Measurements from ENCODE around the gene CIRBP.

Gene CIRBP

DNA sequence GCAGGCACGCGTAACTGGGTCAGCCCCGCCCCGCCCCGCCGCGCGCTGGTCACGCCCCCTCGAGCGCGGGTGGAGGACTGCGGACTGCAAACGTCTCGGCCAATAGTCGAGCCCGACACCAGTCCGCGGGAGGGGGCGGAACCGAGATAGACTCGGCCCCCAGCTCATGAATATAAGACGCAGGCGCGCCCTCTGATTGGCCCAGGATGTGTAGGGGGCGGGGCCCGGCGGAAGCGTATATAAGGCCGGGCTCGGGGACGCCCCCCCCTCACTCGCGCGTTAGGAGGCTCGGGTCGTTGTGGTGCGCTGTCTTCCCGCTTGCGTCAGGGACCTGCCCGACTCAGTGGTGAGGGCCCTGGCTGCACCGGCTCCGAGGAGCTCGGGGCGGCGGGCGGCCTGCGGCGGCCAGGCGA, at the start of gene CIRBP:
Gene CIRBP, plus strand, starts transcription at position 268 of the 413 bp plus-strand sequence. CDS start 1,602 bp downstream, outside the sequence.
- Mint-ChIP-seq H3K27ac (peak within 1 kb of the TSS; percentile 98), H3K27me3 (no peaks in the 10 kb centered on the region), H3K4me1 (ENCODE audit: low read depth) (peaks cover 81% of the 10 kb centered on the region), H3K4me3 (peak within 1 kb of the TSS; percentile 95), H3K36me3 (ENCODE audit: low read depth) (peaks cover 43% of the 10 kb centered on the region), H3K9me3 (no peaks in the 10 kb centered on the region)

- H3K4me1 Mint-ChIP-seq (ENCODE audit: low read depth) = no peaks in the 10 kb centered on the region
- no peak overlapping the region for H3K4me3 Mint-ChIP-seq
- H3K9me3 Mint-ChIP-seq = no peaks in the 10 kb centered on the region
- no peak overlapping the region for H3K27ac Mint-ChIP-seq
- no peaks in the 10 kb centered on the region for H3K36me3 Mint-ChIP-seq (ENCODE audit: low read depth)
- no peaks in the 10 kb centered on the region for H3K27me3 Mint-ChIP-seq
These were observed 49.2 kb upstream of the CIRBP start for GRCh38 chr19:1219786-1220476.

GRCh38 chr19:1220477-1220930, 48.6 kb upstream of the CIRBP start:
- no peaks in the 10 kb centered on the region for H3K27me3 Mint-ChIP-seq
- H3K4me1 Mint-ChIP-seq (ENCODE audit: low read depth) = no peaks in the 10 kb centered on the region
- no peak overlapping the region for H3K4me3 Mint-ChIP-seq
- no peaks in the 10 kb centered on the region for H3K36me3 Mint-ChIP-seq (ENCODE audit: low read depth)
- no peaks in the 10 kb centered on the region for H3K9me3 Mint-ChIP-seq
- H3K27ac Mint-ChIP-seq = no peak overlapping the region

- Mint-ChIP-seq H3K36me3 (ENCODE audit: low read depth) (no peaks in the 10 kb centered on the region), H3K4me3 (no peak overlapping the region), H3K27ac (no peak overlapping the region), H3K27me3 (no peaks in the 10 kb centered on the region), H3K4me1 (ENCODE audit: low read depth) (no peaks in the 10 kb centered on the region), H3K9me3 (no peaks in the 10 kb centered on the region)
These were observed 47.9 kb upstream of the CIRBP start for GRCh38 chr19:1220976-1221903.

- Mint-ChIP-seq H3K9me3 (no peaks in the 10 kb centered on the region), H3K27me3 (no peaks in the 10 kb centered on the region), H3K4me3 (no peak overlapping the region), H3K36me3 (ENCODE audit: low read depth) (no peaks in the 10 kb centered on the region), H3K4me1 (ENCODE audit: low read depth) (no peaks in the 10 kb centered on the region), H3K27ac (no peak overlapping the region)
These were observed 47.3 kb upstream of the CIRBP start for GRCh38 chr19:1221904-1222255.

- Mint-ChIP-seq H3K27me3 (no peaks in the 10 kb centered on the region), H3K27ac (no peak overlapping the region)
These were observed 46.7 kb upstream of the CIRBP start for GRCh38 chr19:1222394-1222793.

DNA sequence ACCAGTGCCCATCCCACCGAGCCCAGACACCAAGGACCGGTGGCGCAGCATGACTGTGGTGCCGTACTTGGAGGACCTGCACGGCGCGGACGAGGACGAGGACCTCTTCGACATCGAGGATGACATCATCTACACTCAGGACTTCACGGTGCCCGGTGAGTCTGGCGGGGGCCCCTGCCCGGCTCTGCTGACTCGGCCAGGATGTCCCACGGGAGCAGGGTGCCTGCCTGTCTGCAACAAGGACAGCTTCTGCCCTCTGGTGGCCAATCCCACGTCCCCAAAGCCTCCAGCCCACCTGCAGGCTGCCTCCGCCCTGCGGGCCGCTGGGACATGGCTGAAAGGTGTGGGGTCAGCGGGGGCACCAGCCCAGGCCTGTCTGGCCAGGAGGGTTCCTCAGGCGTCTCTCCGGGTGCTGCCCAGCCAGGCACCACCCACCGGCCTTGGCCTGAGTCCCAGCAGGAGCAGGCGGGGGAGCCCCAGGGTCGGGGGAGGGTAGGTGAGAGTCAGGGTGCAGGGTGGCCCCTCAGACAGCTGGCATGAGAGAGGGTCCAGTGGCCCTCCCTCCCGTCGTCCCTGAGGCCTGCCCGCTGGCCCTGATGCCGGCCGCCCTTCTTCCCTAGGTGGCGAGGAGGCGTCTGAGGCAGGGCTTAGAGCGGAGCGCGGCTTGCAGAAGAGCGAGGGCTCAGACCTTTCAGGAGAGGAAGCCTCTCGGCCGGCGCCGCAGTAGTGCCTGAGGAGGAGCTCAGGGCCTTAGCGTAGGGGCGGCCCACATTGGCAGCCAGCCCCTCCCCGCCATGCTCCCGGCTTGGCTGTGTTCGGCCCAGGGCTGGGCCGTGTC, 45.9 kb upstream of the CIRBP start:
- H3K9me3 Mint-ChIP-seq = no peaks in the 10 kb centered on the region
- no peaks in the 10 kb centered on the region for H3K36me3 Mint-ChIP-seq (ENCODE audit: low read depth)
- no peak overlapping the region for H3K27ac Mint-ChIP-seq
- no peaks in the 10 kb centered on the region for H3K4me1 Mint-ChIP-seq (ENCODE audit: low read depth)
- H3K4me3 Mint-ChIP-seq = no peak overlapping the region
- no peaks in the 10 kb centered on the region for H3K27me3 Mint-ChIP-seq

More at GRCh38 chr19:1222394-1222793, 46.7 kb upstream of the CIRBP start:
- no peaks in the 10 kb centered on the region for H3K36me3 Mint-ChIP-seq (ENCODE audit: low read depth)
- H3K9me3 Mint-ChIP-seq = no peaks in the 10 kb centered on the region
- H3K4me3 Mint-ChIP-seq = no peak overlapping the region
- no peaks in the 10 kb centered on the region for H3K4me1 Mint-ChIP-seq (ENCODE audit: low read depth)

- Mint-ChIP-seq H3K9me3 (no peaks in the 10 kb centered on the region), H3K27me3 (no peaks in the 10 kb centered on the region), H3K27ac (no peak overlapping the region), H3K36me3 (ENCODE audit: low read depth) (no peaks in the 10 kb centered on the region), H3K4me1 (ENCODE audit: low read depth) (no peaks in the 10 kb centered on the region), H3K4me3 (no peak overlapping the region)
These were observed 44.9 kb upstream of the CIRBP start for GRCh38 chr19:1224047-1224825.

- Mint-ChIP-seq H3K4me3 (no peak overlapping the region), H3K36me3 (ENCODE audit: low read depth) (no peaks in the 10 kb centered on the region), H3K27me3 (no peaks in the 10 kb centered on the region), H3K27ac (no peak overlapping the region), H3K9me3 (no peaks in the 10 kb centered on the region), H3K4me1 (ENCODE audit: low read depth) (no peaks in the 10 kb centered on the region)
These were observed 44.3 kb upstream of the CIRBP start for GRCh38 chr19:1224847-1225246.

DNA sequence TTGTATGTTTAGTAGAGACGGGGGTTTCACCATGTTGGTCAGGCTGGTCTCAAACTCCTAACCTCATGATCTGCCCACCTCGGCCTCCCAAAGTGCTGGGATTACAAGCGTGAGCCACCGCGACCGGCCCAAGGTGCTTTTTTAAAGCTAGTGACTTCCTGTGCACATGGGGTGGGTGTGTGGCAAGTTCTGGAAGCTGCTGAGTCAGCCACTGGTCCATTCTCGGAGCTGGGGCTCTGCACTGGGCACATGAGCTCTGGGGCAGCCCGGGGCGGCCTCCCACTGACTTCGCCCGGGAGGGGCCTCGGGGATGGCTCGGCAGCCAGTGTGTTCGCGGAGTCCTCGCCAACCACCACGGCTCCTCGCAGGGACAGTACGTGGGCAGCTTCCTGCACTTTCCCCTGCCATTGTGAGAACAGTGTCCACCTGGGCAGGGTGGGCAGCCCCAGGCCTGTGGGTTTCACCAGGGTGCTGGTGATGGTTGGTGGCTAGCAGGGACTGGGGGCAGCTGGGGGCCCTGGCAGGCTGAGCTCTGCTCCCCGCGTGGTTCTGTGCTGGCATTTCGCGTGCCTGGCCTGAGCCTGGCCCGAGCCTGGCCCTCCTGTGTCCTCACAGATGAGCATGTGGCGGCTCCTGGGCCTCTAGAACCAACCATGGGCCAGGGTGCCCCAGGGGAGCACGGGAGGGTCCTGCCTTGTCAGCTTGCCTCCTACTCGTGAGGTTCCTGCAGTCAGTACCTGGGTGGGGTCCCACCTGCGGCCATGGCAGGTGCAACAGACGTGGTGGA, 43.5 kb upstream of the CIRBP start:
- H3K9me3 Mint-ChIP-seq = no peaks in the 10 kb centered on the region
- H3K4me1 Mint-ChIP-seq (ENCODE audit: low read depth) = no peaks in the 10 kb centered on the region
- H3K27me3 Mint-ChIP-seq = no peaks in the 10 kb centered on the region

DNA sequence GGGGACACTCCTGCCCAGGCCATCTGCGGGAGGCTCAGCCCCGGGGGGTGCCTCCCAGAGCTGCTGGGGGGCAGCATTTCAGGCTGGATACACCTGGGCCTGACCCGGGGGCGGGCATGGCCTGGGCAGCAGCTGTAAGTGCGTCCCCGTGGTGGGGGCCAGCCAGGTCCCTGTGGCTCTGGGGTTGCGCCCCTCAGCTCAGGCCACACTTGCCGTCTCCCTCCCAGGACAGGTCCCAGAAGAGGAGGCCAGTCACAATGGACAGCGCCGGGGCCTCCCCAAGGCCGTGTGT, 43.0 kb upstream of the CIRBP start:
- Mint-ChIP-seq H3K27ac (no peak overlapping the region), H3K4me3 (no peak overlapping the region), H3K9me3 (no peaks in the 10 kb centered on the region), H3K27me3 (no peaks in the 10 kb centered on the region), H3K36me3 (ENCODE audit: low read depth) (no peaks in the 10 kb centered on the region), H3K4me1 (ENCODE audit: low read depth) (no peaks in the 10 kb centered on the region)

More for the DNA sequence above, 43.5 kb upstream of the CIRBP start:
- Mint-ChIP-seq H3K36me3 (ENCODE audit: low read depth) (no peaks in the 10 kb centered on the region), H3K27ac (no peak overlapping the region), H3K4me3 (no peak overlapping the region)

GRCh38 chr19:1226522-1227303, 42.4 kb upstream of the CIRBP start:
- Mint-ChIP-seq H3K9me3 (no peaks in the 10 kb centered on the region), H3K4me3 (no peak overlapping the region), H3K36me3 (ENCODE audit: low read depth) (no peaks in the 10 kb centered on the region), H3K27me3 (no peaks in the 10 kb centered on the region), H3K4me1 (ENCODE audit: low read depth) (no peaks in the 10 kb centered on the region), H3K27ac (no peak overlapping the region)

Data from stimulated activated naive CD8-positive, alpha-beta T cell treated with anti-CD3 and anti-CD28 coated beads, Interleukin-15, Interleukin-2, amounts not matched to agents 100 ng/mL and 50 ng/mL, for 24 hours (primary cell).